Gastrocnemius medialis (tissue), 4 donors: ENCODE data around the gene BRAF.

Experiments used
- CTCF ChIP-seq, 5 experiments: fragments of 450-650 bp in 3 of 5; fragments of 200-600 bp in 2 of 5; sonication (generic) in 2 of 5; IDR thresholded peaks in 4 of 5; conservative IDR thresholded peaks in 1 of 5; 1 replicate in 4 of 5; 2 replicates in 1 of 5; pipeline ENCODE4 v1.5.1; 2016 to 2019; ENCODE audit warnings: antibody characterized with exemption in 5 of 5, mild to moderate bottlenecking in 3 of 5, moderate library complexity in 3 of 5
- POLR2A ChIP-seq, 2 donors: fragments of 450-650 bp; IDR thresholded peaks; one replicate each; pipeline ENCODE4 v1.6.1; 2017; ENCODE audit warnings: antibody characterized with exemption in 2 of 2, mild to moderate bottlenecking in 2 of 2, moderate library complexity in 2 of 2

- TF ChIP-seq CTCF (IDR thresholded peaks at IDR 0.05 in 4 of 5, conservative IDR thresholded peaks at IDR 0.05 in 1 of 5) (no peak), POLR2A (IDR thresholded peaks at IDR 0.05) (no peak)
Measured at GRCh38 chr7:140911746-140912145, 13.0 kb downstream of the BRAF start.
